ENCODE data around the gene TTC28.

GRCh38 chr22:28024422-28024888 is 655.2 kb downstream of the TTC28 start:
- TF ChIP-seq CTCF (IDR thresholded peaks at IDR 0.05) (no peak), POLR2A (IDR thresholded peaks at IDR 0.05) (no peak)

Data from lower leg skin (tissue), 3 donors.